ENCODE data around the gene RNF126.
"Not testable (repeated sequence)": the region's sequence is repeated elsewhere in the genome, so short reads cannot be mapped to it uniquely, and the experiment has no call there.

RNF126 gene

DNA sequence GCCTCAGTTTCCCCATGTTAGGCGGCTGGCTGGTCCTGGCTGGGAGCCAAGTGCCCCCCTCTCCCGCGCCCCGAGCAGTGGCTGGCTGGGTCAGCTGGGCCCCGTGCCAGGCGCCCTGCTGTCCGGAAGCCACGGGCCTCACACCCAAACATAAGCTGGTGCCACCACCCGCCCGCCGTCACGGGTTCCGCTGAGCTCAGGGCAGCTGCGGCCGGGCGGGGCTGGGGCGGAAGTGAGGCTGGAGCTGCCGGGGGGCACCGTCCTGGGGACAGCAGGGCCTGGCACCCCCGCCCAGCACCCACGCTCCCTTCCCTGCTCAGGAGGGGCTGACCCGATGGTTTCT lies 54.0 kb downstream of the RNF126 start:
- no peak for DNase-seq

DNA sequence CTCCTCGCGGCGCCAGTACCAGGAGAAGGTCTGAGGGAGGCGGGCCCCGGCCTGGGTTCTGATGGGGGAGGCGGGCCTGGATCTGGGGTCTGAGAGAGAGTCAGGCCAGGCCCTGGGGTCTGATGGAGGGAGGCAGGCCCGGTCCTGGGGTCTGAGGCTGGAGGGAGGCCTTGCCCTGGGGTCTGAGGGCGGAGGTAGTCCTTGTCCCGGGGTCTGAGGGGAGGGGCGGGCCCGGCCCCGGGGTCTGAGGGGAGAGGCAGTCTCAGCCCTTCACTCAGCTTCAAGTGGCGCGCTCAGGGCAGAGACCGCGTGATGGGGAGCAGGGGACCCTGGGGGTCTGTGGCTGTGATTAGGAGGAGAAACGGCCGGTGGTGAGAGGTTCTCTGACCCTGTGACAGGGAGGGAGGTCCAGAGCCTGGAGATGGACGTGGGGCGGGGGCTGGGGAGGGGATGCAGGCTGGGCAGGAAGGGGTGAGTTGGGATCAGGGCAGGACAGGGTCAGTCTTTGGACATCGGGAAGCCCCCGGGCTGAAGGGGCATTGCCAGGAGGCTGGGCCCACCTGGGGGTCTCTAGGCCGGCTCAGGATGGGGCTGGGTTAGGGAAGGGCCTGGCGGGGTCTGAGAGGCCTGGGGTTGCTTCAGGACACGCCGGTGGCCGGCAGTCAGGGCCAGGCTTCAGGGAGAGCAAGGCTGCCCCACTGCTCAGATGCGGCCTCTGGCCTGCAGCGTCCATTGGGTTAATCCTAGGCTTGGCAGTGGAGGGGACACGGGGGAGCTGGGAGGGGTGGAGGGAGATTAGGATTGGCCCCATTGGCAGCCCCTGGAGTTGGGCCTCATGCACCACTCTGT lies 54.6 kb downstream of the RNF126 start:
- no peak for DNase-seq

DNA sequence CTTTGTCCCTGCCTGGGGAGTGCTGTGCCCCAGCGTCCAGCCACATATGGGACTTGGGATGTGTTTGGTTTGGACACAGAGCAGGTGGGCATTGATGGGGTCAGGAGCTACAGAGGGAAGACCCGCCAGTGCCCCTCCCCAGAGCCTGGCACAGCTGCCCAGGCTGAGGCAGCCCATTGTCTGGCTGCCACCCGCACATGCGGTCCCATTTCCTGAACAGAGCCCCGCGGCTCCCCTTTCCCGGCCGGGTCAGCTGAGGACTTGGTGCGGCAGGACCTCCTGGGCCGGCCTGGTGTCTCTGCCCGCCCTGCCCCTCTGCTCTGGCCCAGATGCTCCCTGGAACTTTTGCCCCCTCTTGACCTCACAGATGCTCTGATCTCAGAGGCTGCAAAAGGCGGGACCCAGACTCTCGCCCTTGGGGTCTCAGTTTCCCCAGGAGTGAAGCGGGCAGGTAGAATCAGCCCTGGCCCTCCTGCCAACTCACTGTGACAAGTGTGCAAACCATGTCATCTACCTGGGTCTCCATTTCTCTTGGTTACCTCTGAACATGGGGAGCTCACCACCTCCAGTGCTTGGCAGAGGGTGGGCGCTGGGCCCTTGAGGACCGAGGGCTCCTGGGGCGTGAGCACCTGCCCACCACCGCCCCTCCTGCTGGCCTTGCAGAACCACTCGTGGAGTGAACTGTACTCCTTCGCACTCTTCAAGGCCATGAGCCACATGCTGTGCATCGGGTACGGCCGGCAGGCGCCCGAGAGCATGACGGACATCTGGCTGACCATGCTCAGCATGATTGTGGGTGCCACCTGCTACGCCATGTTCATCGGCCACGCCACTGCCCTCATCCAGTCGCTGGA lies 55.5 kb downstream of the RNF126 start:
- no peak for DNase-seq

- DNase-seq = not testable (repeated sequence)
Observed at GRCh38 chr19:605061-605971, 57.7 kb downstream of the RNF126 start.

GRCh38 chr19:604355-604754 lies 58.7 kb downstream of the RNF126 start:
- DNase-seq = no peak

DNA sequence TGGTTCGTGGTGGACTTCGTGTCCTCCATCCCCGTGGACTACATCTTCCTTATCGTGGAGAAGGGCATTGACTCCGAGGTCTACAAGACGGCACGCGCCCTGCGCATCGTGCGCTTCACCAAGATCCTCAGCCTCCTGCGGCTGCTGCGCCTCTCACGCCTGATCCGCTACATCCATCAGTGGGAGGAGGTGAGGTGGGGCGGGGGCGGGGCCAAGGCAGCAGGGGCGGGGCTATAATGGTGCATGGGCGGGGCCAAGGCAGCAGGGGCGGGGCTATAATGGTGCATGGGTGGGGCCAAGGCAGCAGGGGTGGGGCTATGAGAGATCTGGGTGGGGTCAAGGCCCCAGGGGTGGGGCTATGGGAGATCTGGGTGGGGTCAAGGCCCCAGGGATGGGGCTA lies 59.2 kb downstream of the RNF126 start:
- DNase-seq = not testable (repeated sequence)

DNA sequence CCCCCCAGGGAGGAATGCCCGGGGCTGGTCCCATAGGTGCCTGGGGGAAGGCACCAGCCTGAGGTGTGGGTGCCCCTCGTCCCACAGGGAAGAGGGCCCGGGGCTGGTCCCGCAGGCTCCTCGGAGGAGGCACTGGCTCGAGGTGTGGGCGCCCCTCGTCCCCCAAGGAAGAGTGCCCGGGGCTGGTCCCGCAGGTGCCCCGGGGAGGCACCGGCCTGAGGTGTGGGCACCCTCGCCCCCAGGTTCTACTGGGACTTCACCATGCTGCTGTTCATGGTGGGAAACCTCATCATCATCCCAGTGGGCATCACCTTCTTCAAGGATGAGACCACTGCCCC lies 59.7 kb downstream of the RNF126 start:
- DNase-seq = not testable (repeated sequence)

DNA sequence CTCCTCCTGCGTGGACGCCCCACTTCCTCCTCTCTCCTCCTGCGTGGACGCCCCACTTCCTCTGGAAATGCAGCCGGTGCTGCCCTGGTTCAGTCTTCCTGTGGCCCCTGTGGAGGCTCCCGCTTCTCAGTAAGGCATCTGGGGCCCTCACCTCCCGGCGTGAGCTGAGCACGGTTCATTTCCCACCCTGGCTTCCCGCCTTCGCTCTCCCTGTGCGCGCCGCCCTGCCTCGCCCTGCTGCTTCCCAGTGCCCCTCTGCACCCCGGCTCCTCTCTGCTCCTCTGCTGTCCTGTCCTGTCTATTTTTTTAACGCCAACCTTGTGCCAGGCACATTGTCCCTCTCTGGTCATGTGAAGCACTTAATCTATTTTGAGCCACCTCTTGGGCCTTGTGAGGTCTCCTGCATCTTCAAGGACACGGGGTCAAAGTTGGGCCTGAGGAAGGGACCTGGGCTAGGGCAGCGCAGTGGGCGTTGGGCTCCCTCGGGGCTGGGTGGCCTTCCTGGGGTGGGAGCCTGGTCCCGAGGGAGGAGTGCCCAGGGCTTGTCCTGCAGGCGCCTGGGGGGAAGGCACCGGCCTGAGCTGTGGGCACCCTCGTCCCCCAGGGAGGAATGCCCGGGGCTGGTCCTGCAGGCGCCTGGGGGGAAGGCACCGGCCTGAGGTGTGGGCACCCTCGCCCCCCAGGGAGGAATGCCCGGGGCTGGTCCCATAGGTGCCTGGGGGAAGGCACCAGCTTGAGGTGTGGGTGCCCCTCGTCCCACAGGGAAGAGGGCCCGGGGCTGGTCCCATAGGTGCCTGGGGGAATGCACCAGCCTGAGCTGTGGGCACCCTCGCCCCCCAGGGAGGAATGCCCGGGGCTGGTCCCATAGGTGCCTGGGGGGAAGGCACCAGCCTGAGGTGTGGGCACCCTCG lies 60.4 kb downstream of the RNF126 start:
- no peak for DNase-seq

DNA sequence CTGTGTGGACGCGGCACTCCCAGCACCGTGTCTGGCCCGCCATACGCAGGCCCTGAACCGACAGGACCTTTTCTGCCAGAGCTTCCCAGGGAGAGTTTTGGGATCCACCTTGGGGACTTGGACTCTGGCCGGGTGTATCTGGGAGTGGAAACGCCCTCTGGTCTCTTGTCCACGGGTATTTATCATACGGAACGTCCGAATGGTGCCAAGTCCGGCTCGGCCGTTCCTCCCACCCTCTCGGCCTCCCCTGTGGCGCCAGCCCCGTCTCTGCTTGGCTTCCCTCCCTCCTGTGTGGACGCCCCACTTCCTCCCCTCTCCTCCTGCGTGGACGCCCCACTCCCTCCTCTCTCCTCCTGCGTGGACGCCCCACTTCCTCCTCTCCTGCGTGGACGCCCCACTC lies 61.2 kb downstream of the RNF126 start:
- no peak for DNase-seq

- no peak for DNase-seq
Observed at GRCh38 chr19:601310-601709, 61.7 kb downstream of the RNF126 start.

All from CD4-positive, alpha-beta T cell treated with Interleukin-17A for 4 hours (primary cell).